ENCODE results near the gene PLCH1.
A peak's percentile ranks its signal among the peaks of the same experiment; 100 is the strongest.

PLCH1 gene

DNA sequence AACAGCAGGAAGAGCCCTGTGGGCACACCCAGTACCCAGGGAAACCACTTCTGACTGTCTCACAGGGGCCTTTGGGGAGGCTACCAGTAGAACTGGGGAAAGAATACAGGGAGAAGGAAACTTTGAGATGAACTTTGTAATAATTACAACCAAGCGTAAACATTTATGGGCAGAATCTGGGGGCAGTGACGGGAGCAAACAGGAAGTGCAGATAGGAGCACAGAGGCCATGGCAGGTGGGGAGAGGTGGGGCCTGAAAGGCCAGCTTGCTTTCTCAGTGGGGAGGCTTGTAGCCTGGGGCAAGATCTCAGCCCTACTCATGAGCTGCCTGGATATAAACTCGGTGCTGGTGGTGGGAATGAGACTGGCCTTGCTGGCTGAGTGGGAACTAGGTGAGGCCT is 209.8 kb downstream of the PLCH1 start:
- peak overlapping the region in 2 of 11 experiments; percentile 12 to 28; a peak in 1 of 22 replicates for H3K4me2 ChIP-seq
- peak overlapping the region in 2 of 10 experiments; percentile 6 to 17; a peak in 2 of 20 replicates for H3K4me3 ChIP-seq
- H4K20me1 ChIP-seq: no peaks in the 10 kb centered on the region
- no peak overlapping the region for H3K9ac ChIP-seq
- H3K27ac ChIP-seq: no peak overlapping the region
- peaks cover 0 to 9% (median 0%) of the 10 kb centered on the region in 10 experiments; a peak in 2 of 20 replicates for H3K4me1 ChIP-seq
- H3K9me3 ChIP-seq (replicated peaks in 1 of 11): peaks cover 58 to 96% (median 84%) of the 10 kb centered on the region in 11 experiments
- no peaks in the 10 kb centered on the region for H3K27me3 ChIP-seq
- no peak for TF ChIP-seq Cebpa-rat (IDR thresholded peaks at IDR 0.05)
- H3K36me3 ChIP-seq: peaks cover 0 to 81% (median 36%) of the 10 kb centered on the region in 11 experiments; a peak in 15 of 22 replicates

DNA sequence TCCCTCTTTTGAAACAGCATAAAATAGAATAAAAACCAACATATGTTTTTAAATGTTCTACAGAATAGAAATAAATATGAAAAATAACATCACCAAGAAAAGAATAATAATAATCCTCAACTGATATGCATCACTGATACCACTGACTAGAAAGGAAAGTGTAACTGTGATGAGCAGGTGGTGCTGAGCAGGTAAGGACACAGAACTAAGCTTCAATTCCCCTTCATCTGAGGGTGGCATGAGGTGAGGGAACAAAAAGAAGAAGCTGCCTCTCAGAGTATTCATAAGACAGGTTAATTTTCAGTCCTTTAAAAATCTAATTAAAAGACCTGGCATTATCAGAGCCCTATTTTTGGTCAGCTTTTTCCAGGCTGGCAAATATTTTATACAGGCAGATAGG is 216.3 kb downstream of the PLCH1 start:
- H3K4me3 ChIP-seq: no peak overlapping the region
- no peak overlapping the region for H3K27ac ChIP-seq
- H3K9ac ChIP-seq: no peak overlapping the region
- no peak overlapping the region for H3K4me2 ChIP-seq
- H3K36me3 ChIP-seq: peaks cover 0 to 40% (median 19%) of the 10 kb centered on the region in 11 experiments; a peak in 14 of 22 replicates
- H4K20me1 ChIP-seq: no peaks in the 10 kb centered on the region
- H3K9me3 ChIP-seq (replicated peaks in 1 of 11): peaks cover 25 to 38% (median 33%) of the 10 kb centered on the region in 11 experiments
- no peak for TF ChIP-seq Cebpa-rat (IDR thresholded peaks at IDR 0.05)
- no peaks in the 10 kb centered on the region for H3K4me1 ChIP-seq
- no peaks in the 10 kb centered on the region for H3K27me3 ChIP-seq

DNA sequence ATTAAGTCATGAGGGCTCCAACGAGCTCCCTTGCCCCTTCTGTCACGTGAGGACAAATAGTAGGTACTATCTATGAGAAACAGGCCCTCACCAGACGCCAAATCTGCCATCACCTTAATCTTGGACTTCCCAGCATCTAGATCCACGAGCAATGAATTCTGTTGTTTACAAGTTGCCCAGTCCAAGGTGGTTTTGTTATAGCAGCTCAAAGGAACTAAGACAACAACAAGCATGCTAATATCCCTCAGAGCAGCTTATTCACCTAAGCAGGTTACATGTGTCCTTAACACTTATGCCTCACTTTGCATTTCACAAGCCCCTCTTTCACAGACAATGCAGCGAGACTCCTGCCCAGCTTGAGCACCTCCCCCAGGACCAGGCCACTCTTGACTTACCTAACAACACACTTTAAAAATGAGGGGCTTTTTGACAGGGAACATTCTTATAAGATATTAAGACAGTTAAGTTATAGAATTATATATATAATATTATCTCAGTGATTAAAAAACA is 219.5 kb downstream of the PLCH1 start:
- H3K27me3 ChIP-seq: no peaks in the 10 kb centered on the region
- peaks cover 0 to 29% (median 4%) of the 10 kb centered on the region in 11 experiments; a peak in 9 of 22 replicates for H3K36me3 ChIP-seq
- H3K4me1 ChIP-seq: no peaks in the 10 kb centered on the region
- no peak overlapping the region for H3K27ac ChIP-seq
- H4K20me1 ChIP-seq: no peaks in the 10 kb centered on the region
- H3K4me3 ChIP-seq: no peak overlapping the region
- H3K9me3 ChIP-seq (replicated peaks in 1 of 11): peaks cover 0 to 10% (median 3%) of the 10 kb centered on the region in 11 experiments; a peak in 14 of 22 replicates
- no peak overlapping the region for H3K9ac ChIP-seq
- H3K4me2 ChIP-seq: no peak overlapping the region
- TF ChIP-seq Cebpa-rat (IDR thresholded peaks at IDR 0.05): no peak

DNA sequence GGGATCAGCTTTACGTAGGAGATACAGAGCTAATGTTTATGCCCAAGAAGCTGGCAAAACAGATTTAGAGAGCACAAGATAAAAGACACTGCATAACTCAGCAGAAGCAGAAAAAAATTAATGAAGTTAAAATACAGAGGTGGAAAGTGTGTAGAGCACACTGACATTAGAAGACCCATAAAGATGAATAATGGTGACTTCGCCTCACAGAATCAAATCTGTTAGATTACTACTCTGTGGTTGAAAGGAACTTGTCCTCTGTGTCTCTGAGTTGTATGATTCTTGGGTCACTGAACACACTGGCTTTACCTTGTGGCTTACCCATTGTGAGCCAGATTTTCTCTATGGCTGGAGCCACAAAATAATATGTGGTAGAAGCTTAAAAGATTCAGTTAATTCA is 224.4 kb downstream of the PLCH1 start:
- Histone ChIP-seq H3K4me2 (no peak overlapping the region), H3K4me3 (no peak overlapping the region), H3K4me1 (peaks cover 0 to 5% (median 0%) of the 10 kb centered on the region in 10 experiments; a peak in 1 of 20 replicates), H3K27ac (no peak overlapping the region), H3K36me3 (peaks cover 0 to 29% (median 4%) of the 10 kb centered on the region in 11 experiments; a peak in 9 of 22 replicates), H3K9ac (no peak overlapping the region), H3K9me3 (replicated peaks in 1 of 11) (peaks cover 0 to 7% (median 0%) of the 10 kb centered on the region in 11 experiments; a peak in 1 of 22 replicates), H4K20me1 (no peaks in the 10 kb centered on the region), H3K27me3 (no peaks in the 10 kb centered on the region)
- TF ChIP-seq Cebpa-rat (IDR thresholded peaks at IDR 0.05): no peak

DNA sequence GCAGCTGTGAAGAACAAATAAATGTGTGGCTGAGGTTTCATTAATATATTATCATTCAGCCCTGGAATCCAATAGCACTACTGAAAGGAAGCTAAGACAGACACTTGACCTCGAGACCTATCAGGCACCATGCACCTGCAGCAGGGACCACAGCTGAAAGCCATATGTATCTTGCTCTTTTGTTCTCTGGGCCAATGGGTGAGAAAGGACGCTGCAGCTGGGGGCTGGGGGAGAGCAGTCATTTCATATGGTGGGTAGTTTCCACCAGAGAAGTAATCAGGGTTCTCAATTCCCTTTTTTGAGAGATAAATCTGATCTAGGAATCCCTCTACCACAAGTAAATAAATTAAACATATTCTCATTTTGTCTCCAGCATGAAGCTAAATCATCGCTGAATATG is 225.8 kb downstream of the PLCH1 start:
- Histone ChIP-seq H3K9me3 (replicated peaks in 1 of 11) (peaks cover 0 to 7% (median 0%) of the 10 kb centered on the region in 11 experiments; a peak in 1 of 22 replicates), H3K9ac (no peak overlapping the region), H4K20me1 (no peaks in the 10 kb centered on the region), H3K36me3 (peaks cover 0 to 38% (median 7%) of the 10 kb centered on the region in 11 experiments; a peak in 13 of 22 replicates), H3K27me3 (no peaks in the 10 kb centered on the region), H3K4me1 (peaks cover 0 to 5% (median 0%) of the 10 kb centered on the region in 10 experiments; a peak in 1 of 20 replicates), H3K4me2 (no peak overlapping the region), H3K27ac (no peak overlapping the region), H3K4me3 (no peak overlapping the region)
- TF ChIP-seq Cebpa-rat (IDR thresholded peaks at IDR 0.05): no peak

DNA sequence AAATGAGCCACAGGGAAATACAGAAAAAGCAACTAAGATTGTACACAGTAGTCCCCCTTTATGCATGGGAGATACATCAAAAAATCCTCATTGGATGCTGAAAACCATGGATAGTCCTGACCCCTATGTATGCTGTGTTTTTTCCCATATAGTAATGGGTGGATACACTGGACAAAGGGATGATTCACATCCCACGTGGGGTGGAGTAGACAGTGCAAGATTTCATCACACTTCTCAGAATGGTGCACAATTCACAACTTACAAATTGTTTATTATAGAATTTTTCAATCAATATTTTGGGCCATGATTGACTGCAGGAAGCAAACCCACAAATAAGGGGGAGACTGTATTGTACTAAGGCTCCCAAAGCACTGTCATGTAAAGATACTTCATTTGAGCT is 227.0 kb downstream of the PLCH1 start:
- no peaks in the 10 kb centered on the region for H3K27me3 ChIP-seq
- no peak overlapping the region for H3K27ac ChIP-seq
- peaks cover 0 to 15% (median 1%) of the 10 kb centered on the region in 11 experiments; a peak in 10 of 22 replicates for H3K9me3 ChIP-seq (replicated peaks in 1 of 11)
- no peak overlapping the region for H3K4me2 ChIP-seq
- H3K4me3 ChIP-seq: no peak overlapping the region
- no peaks in the 10 kb centered on the region for H4K20me1 ChIP-seq
- no peak overlapping the region for H3K9ac ChIP-seq
- peaks cover 0 to 5% (median 0%) of the 10 kb centered on the region in 10 experiments; a peak in 1 of 20 replicates for H3K4me1 ChIP-seq
- TF ChIP-seq Cebpa-rat (IDR thresholded peaks at IDR 0.05): no peak
- H3K36me3 ChIP-seq: peaks cover 0 to 40% (median 9%) of the 10 kb centered on the region in 11 experiments; a peak in 12 of 22 replicates

DNA sequence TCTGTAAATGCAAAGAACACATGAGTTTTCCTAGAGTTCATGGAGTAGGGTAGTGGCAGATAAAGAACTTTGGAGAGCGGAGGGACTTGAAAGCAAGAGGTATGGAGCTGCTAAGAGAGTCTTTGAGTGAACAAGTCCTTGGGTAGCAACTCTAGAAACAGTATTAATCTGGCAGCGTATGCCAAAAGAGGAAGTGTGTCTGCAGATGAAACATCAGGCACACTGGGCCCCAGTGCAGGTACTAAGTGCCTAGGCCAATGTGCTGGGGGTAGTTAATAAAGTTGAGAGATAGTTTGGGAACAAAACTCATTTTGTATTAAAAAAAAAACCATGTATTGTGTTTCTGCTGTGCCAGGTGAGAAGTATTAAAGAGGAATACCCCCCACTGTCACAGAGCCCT is 228.4 kb downstream of the PLCH1 start:
- H3K27me3 ChIP-seq: no peaks in the 10 kb centered on the region
- TF ChIP-seq Cebpa-rat (IDR thresholded peaks at IDR 0.05): no peak
- no peaks in the 10 kb centered on the region for H4K20me1 ChIP-seq
- peaks cover 5 to 26% (median 11%) of the 10 kb centered on the region in 11 experiments; a peak in 16 of 22 replicates for H3K9me3 ChIP-seq (replicated peaks in 1 of 11)
- H3K27ac ChIP-seq: no peak overlapping the region
- H3K9ac ChIP-seq: no peak overlapping the region
- H3K4me3 ChIP-seq: no peak overlapping the region
- peaks cover 0 to 5% (median 0%) of the 10 kb centered on the region in 10 experiments; a peak in 1 of 20 replicates for H3K4me1 ChIP-seq
- H3K4me2 ChIP-seq: no peak overlapping the region
- peaks cover 0 to 51% (median 18%) of the 10 kb centered on the region in 11 experiments; a peak in 15 of 22 replicates for H3K36me3 ChIP-seq

DNA sequence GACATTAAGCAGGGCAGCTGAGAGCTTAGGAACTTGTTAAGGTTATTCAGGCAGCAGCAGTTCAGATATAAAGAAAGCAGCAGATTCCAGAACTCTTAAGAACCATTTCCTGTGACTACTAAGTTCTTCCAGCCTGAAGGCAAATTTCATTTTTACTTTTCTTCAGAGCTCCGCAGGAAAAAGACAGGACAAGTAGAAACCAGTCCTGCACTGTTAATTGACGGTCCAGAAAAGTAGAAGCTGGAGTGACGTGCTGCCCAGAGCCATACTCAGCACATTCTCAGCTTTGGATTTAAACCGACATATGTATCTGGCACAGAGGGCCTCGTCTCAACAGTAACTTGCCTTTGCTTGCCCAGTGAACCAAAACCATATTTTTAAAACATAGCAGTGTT is 232.0 kb downstream of the PLCH1 start:
- H3K9ac ChIP-seq: no peak overlapping the region
- no peak for TF ChIP-seq Cebpa-rat (IDR thresholded peaks at IDR 0.05)
- no peaks in the 10 kb centered on the region for H4K20me1 ChIP-seq
- H3K4me3 ChIP-seq: no peak overlapping the region
- peaks cover 0 to 39% (median 18%) of the 10 kb centered on the region in 11 experiments; a peak in 15 of 22 replicates for H3K36me3 ChIP-seq
- no peak overlapping the region for H3K4me2 ChIP-seq
- no peaks in the 10 kb centered on the region for H3K27me3 ChIP-seq
- H3K4me1 ChIP-seq: no peaks in the 10 kb centered on the region
- no peak overlapping the region for H3K27ac ChIP-seq
- H3K9me3 ChIP-seq (replicated peaks in 1 of 11): peaks cover 5 to 26% (median 11%) of the 10 kb centered on the region in 11 experiments; a peak in 16 of 22 replicates

DNA sequence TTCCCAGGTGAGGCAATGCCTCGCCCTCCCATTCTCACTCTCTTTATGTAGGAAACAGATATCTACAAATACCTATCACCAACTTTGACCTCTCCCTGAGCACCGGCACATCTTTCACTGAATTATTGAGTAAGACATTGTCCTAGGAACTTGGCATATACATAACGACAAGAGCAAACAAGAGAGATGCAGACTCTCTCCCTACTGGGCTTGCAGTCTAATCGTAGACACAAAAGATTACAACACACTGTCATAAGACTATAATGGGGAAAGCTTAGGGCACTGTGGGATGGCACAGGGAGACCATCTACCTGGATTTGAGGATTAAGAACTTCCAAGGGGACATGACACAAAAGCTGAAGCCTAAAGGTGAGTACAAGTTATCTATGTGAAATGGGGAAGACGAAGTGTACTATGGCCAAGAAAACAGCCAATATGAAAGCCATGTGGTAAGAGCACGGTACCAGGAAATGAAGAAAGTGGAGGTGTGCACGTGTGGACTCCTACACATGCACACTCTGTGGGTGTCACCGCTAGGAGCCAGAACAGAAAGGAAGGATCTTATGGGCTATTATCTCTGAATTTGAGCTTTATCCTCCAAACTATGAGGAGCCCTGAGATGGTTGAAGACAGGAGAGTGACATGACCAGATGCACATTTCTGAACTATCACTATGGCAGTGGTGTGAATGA is 232.6 kb downstream of the PLCH1 start:
- no peak overlapping the region for H3K4me2 ChIP-seq

More for the DNA sequence above, 232.6 kb downstream of the PLCH1 start:
- Histone ChIP-seq H3K27ac (no peak overlapping the region), H3K27me3 (no peaks in the 10 kb centered on the region), H3K4me3 (no peak overlapping the region), H3K36me3 (peaks cover 0 to 39% (median 18%) of the 10 kb centered on the region in 11 experiments; a peak in 15 of 22 replicates), H3K9me3 (replicated peaks in 1 of 11) (peaks cover 5 to 25% (median 11%) of the 10 kb centered on the region in 11 experiments; a peak in 16 of 22 replicates), H4K20me1 (no peaks in the 10 kb centered on the region), H3K9ac (no peak overlapping the region), H3K4me1 (no peaks in the 10 kb centered on the region)
- TF ChIP-seq Cebpa-rat (IDR thresholded peaks at IDR 0.05): no peak
